Endothelial cell of umbilical vein (primary cell): ENCODE data around the gene LAMB2. TPM values are rescaled to one million over a fixed set of nuclear protein-coding genes. Genes with fewer than 3 reads are reported as not detected.

Experiments
- BruUV-seq: library from RNA; stranded (reverse); fragments of 400-500 nt; replicated peaks from 2 replicates; lab custom pipeline; 2021; lab: Mats Ljungman, UMichigan
- CTCF ChIA-PET: fragments of 300-600, 350-600 bp; sonication (Branson Sonifier 250); formaldehyde crosslinking; loops from one replicate; lab custom pipeline; 2021; ENCODE audit warnings: antibody characterized with exemption, inconsistent platforms; lab: Charles Lee
- POLR2A ChIA-PET: fragments of 300-600, 350-600 bp; sonication (Branson Sonifier 250); formaldehyde crosslinking; loops from one replicate; lab custom pipeline; 2021; ENCODE audit warnings: antibody characterized with exemption, inconsistent platforms; lab: Charles Lee
- DNase-seq: peaks from one replicate; pipeline ENCODE4 v3.0.0-alpha.2; 2011; ENCODE audit warnings: low read depth, low spot score
- FAIRE-seq: peaks from 2 replicates; lab custom pipeline; 2011; peaks lifted over from hg19 to GRCh38; lab: Jason Lieb, UNC
- H2AFZ ChIP-seq: 2 replicates; pipeline ENCODE4 v1.6.0; 2012; ENCODE audit warnings: low read depth, low read length, control low read depth, inconsistent platforms
- H3K27ac ChIP-seq: 2 replicates; pipeline ENCODE4 v1.5.1; 2011; ENCODE audit warnings: low read depth, mild to moderate bottlenecking, control low read depth, low read length, moderate library complexity; ENCODE audit not compliant: insufficient read depth
- H3K27me3 ChIP-seq, 2 experiments: 2 replicates each; pipeline versions ENCODE4 v1.6.0 to v1.6.1; 2011; ENCODE audit warnings: low read length in 2 of 2, mixed read lengths in 1 of 2; ENCODE audit not compliant: control insufficient read depth in 2 of 2, insufficient read depth in 2 of 2
- H3K36me3 ChIP-seq, 2 experiments: 2 replicates in 1 of 2; 3 replicates in 1 of 2; pipeline ENCODE4 v1.5.1; 2011; ENCODE audit warnings: low read length in 2 of 2, mild to moderate bottlenecking in 1 of 2, moderate library complexity in 1 of 2; ENCODE audit not compliant: control insufficient read depth in 2 of 2, insufficient read depth in 2 of 2; ENCODE audit errors: extremely low read depth in 1 of 2
- H3K4me1 ChIP-seq: 3 replicates; pipeline ENCODE4 v1.5.1; 2011; ENCODE audit warnings: mild to moderate bottlenecking, low read length; ENCODE audit not compliant: control insufficient read depth, insufficient read depth; ENCODE audit errors: extremely low read depth
- H3K4me2 ChIP-seq: 2 replicates; pipeline ENCODE4 v1.6.1; 2011; ENCODE audit warnings: low read length, control low read depth, mixed read lengths; ENCODE audit not compliant: insufficient read depth
- H3K4me3 ChIP-seq, 3 experiments: fragments of 200-600 bp in 1 of 3; sonication (generic), shearing (Covaris generic) in 1 of 3; replicated peaks in 1 of 3; 2 replicates each; pipeline ENCODE4 v1.5.1; 2011 to 2016; ENCODE audit warnings: control low read depth in 3 of 3, low read length in 3 of 3, mild to moderate bottlenecking in 2 of 3, inconsistent platforms in 1 of 3, low read depth in 1 of 3, moderate library complexity in 1 of 3; ENCODE audit not compliant: insufficient read depth in 1 of 3
- H3K79me2 ChIP-seq: 2 replicates; pipeline ENCODE4 v1.6.0; 2012; ENCODE audit warnings: low read length, inconsistent platforms; ENCODE audit not compliant: control insufficient read depth, insufficient read depth
- H3K9ac ChIP-seq: replicated peaks from 2 replicates; pipeline ENCODE3; 2011; ENCODE audit warnings: low read length, control low read depth; ENCODE audit not compliant: insufficient read depth; ENCODE audit errors: extremely low read depth
- H3K9me1 ChIP-seq: replicated peaks from 3 replicates; pipeline ENCODE4 v1.6.0; 2011; ENCODE audit warnings: mild to moderate bottlenecking, low read length; ENCODE audit not compliant: control insufficient read depth, insufficient read depth; ENCODE audit errors: extremely low read depth
- H3K9me3 ChIP-seq: replicated peaks from 2 replicates; pipeline ENCODE4 v1.5.1; 2012; ENCODE audit warnings: low read length, inconsistent platforms; ENCODE audit not compliant: control insufficient read depth, insufficient read depth
- H4K20me1 ChIP-seq: replicated peaks from 2 replicates; pipeline ENCODE3; 2011; ENCODE audit warnings: mild to moderate bottlenecking, low read length; ENCODE audit not compliant: control insufficient read depth, insufficient read depth; ENCODE audit errors: extremely low read depth
- CTCF ChIP-seq, 2 donors: IDR thresholded peaks; 1 replicate in 1 of 2; 2 replicates in 1 of 2; pipeline ENCODE4 v1.5.1; 2011; ENCODE audit warnings: low read length in 2 of 2, mild to moderate bottlenecking in 2 of 2, moderate library complexity in 2 of 2, control low read depth in 1 of 2, inconsistent platforms in 1 of 2, low read depth in 1 of 2; ENCODE audit not compliant: insufficient read depth in 1 of 2; ENCODE audit errors: extremely low read depth in 1 of 2
- EZH2 ChIP-seq: IDR thresholded peaks from 2 replicates; pipeline ENCODE4 v1.6.1; 2012; ENCODE audit warnings: borderline replicate concordance, low read depth, mild to moderate bottlenecking, moderate library complexity, low read length, inconsistent platforms; ENCODE audit not compliant: severe bottlenecking
- FOS ChIP-seq: IDR thresholded peaks from 2 replicates; pipeline ENCODE4 v1.6.1; 2011; ENCODE audit warnings: mild to moderate bottlenecking, low read length, moderate library complexity, borderline replicate concordance; ENCODE audit not compliant: insufficient read depth
- GATA2 ChIP-seq: IDR thresholded peaks from 2 replicates; pipeline ENCODE4 v1.7.0; 2011; ENCODE audit warnings: low read depth, mild to moderate bottlenecking, moderate library complexity, mixed read lengths, low read length; ENCODE audit not compliant: insufficient read length, insufficient read depth
- JUN ChIP-seq: IDR thresholded peaks from 2 replicates; pipeline ENCODE4 v1.6.1; 2011; ENCODE audit warnings: borderline replicate concordance, low read depth; ENCODE audit not compliant: insufficient read length, insufficient read depth
- MAX ChIP-seq: IDR thresholded peaks from 2 replicates; pipeline ENCODE4 v1.6.1; 2011; ENCODE audit not compliant: insufficient read depth, insufficient read length
- MYC ChIP-seq: IDR thresholded peaks from one replicate; pipeline ENCODE4 v1.6.1; 2011; ENCODE audit warnings: mild to moderate bottlenecking, low read depth, low read length
- POLR2A ChIP-seq: IDR thresholded peaks from 2 replicates; pipeline ENCODE4 v1.6.1; 2012; ENCODE audit warnings: low read depth, mild to moderate bottlenecking, control low read depth, low read length
- POLR2AphosphoS5 ChIP-seq: IDR thresholded peaks from 2 replicates; pipeline ENCODE4 v1.6.1; 2012; ENCODE audit warnings: low read depth, mild to moderate bottlenecking, control low read depth, low read length, moderate library complexity; ENCODE audit not compliant: insufficient read depth
- dilution Hi-C: fragments of 300-500 bp; cut with MboI; formaldehyde crosslinking; loops from one replicate; pipeline ENCODE4 v1.15.0; 2019; ENCODE audit warnings: low sequenced_read_pairs; ENCODE audit not compliant: extremely low pct_ligation_motif_present
- intact Hi-C: fragments of 100-400 bp; cut with micrococcal nuclease; formaldehyde crosslinking; loops from one replicate; pipeline ENCODE4 v1.10.0; 2022
- polyA plus RNA-seq, 4 experiments: library from polyadenylated mRNA; depleted of rRNA in 3 of 4; stranded (reverse) in 3 of 4; unstranded in 1 of 4; fragments of >200 nt; gene quantifications; 2 replicates each; pipeline versions ENCODE4 v1.2.1 to v1.2.3, GENCODE V29; 2011 to 2012; ENCODE audit warnings: missing spikeins in 1 of 4
- total RNA-seq: library from RNA; stranded (reverse); gene quantifications from 2 replicates; pipeline ENCODE4 v1.2.3, GENCODE V29; 2021

LAMB2 gene
- total and polyA plus RNA-seq, 2 donors (not counting 3 experiments of a cell fraction or from before 2014, with no cell fraction given), result 423 to 764 TPM

- Histone ChIP-seq H3K79me2 (peaks cover 22% of the 10 kb centered on the region), H3K4me3 (no peak overlapping the region), H2AFZ (no peak overlapping the region), H3K4me2 (no peak overlapping the region), H3K27ac (no peak overlapping the region), H3K9ac (no peak overlapping the region), H3K9me3 (no peaks in the 10 kb centered on the region), H4K20me1 (no peaks in the 10 kb centered on the region), H3K36me3 (peaks cover 2 to 16% of the 10 kb centered on the region in 2 experiments), H3K9me1 (no peaks in the 10 kb centered on the region), H3K27me3 (no peaks in the 10 kb centered on the region), H3K4me1 (peaks cover 15% of the 10 kb centered on the region)
- intact Hi-C loops, result no loop called here
- CTCF ChIA-PET, result no interaction called here
- TF ChIP-seq MYC (no peak), POLR2A (peak; percentile 19)
- BruUV-seq, result no TSS peak
- FAIRE-seq (no peak), DNase-seq (no peak)
- dilution Hi-C loops, result no loop called here
- POLR2A ChIA-PET, result no interaction called here
Observed at GRCh38 chr3:49161808-49162530, 29.1 kb upstream of the LAMB2 start.

GRCh38 chr3:49161197-49161596 lies 28.3 kb upstream of the LAMB2 start:
- FAIRE-seq (no peak), DNase-seq (no peak)
- H3K4me1 ChIP-seq, result peaks cover 8% of the 10 kb centered on the region
- CTCF ChIA-PET, result no interaction called here
- peaks cover 16% of the 10 kb centered on the region for H3K79me2 ChIP-seq
- H3K9ac ChIP-seq, result no peak overlapping the region
- no TSS peak for BruUV-seq
- no peak overlapping the region for H3K4me2 ChIP-seq
- TF ChIP-seq POLR2A (no peak), MAX (no peak), FOS (no peak), JUN (no peak), CTCF (IDR thresholded peaks at IDR 0.05; ENCODE audit: extremely low read depth in 1 of 2, insufficient read depth in 1 of 2, low read depth in 1 of 2, low read length in 2 of 2) (no peak), GATA2 (no peak), MYC (no peak), EZH2 (no peak), POLR2AphosphoS5 (no peak)
- H3K9me3 ChIP-seq, result no peaks in the 10 kb centered on the region
- dilution Hi-C loops, result no loop called here
- H3K27me3 ChIP-seq, result no peaks in the 10 kb centered on the region
- H3K36me3 ChIP-seq, result peaks cover 2 to 16% of the 10 kb centered on the region in 2 experiments
- no peak overlapping the region for H3K4me3 ChIP-seq
- POLR2A ChIA-PET, result no interaction called here
- intact Hi-C loops, result no loop called here
- H3K27ac ChIP-seq, result no peak overlapping the region
- no peaks in the 10 kb centered on the region for H4K20me1 ChIP-seq
- H3K9me1 ChIP-seq, result no peaks in the 10 kb centered on the region
- H2AFZ ChIP-seq, result no peak overlapping the region
